A549 (cell line): ENCODE results near the gene ITGB1.

ENCODE experiments used
- POLR2A ChIP-seq: IDR thresholded peaks from 2 replicates; pipeline ENCODE4 v1.6.1; 2012; ENCODE audit warnings: mild to moderate bottlenecking, low read length
- SREBF2 ChIP-seq: fragments of 450-650 bp; IDR thresholded peaks from 2 replicates; pipeline ENCODE4 v1.6.1; 2014; ENCODE audit warnings: mild to moderate bottlenecking, moderate library complexity

- TF ChIP-seq SREBF2 = no peak
- TF ChIP-seq POLR2A = no peak
Measured at GRCh38 chr10:32931593-32931992, 26.4 kb downstream of the ITGB1 start.
